H1 (cell line): ENCODE results near the gene KLHL18. TPM values are rescaled to one million over a fixed set of nuclear protein-coding genes. Genes with fewer than 3 reads are reported as not detected.

Source experiments
- ASH2L ChIP-seq: fragments of 200-600, 300-600 bp; sonication (generic); IDR thresholded peaks from one replicate; pipeline ENCODE4 v1.7.1; 2017; ENCODE audit warnings: low read length
- BACH1 ChIP-seq: IDR thresholded peaks from 2 replicates; pipeline ENCODE4 v1.6.1; 2012; ENCODE audit warnings: low read length, improper control_type of control experiment
- CHD2 ChIP-seq: IDR thresholded peaks from 2 replicates; pipeline ENCODE4 v1.6.1; 2012; ENCODE audit warnings: low read length, improper control_type of control experiment
- CTBP2 ChIP-seq: IDR thresholded peaks from 2 replicates; pipeline ENCODE4 v1.7.0; 2011; ENCODE audit warnings: borderline replicate concordance, mild to moderate bottlenecking, moderate library complexity, mixed read lengths, low read length; ENCODE audit not compliant: insufficient read depth, insufficient read length
- HDAC2 ChIP-seq, 2 experiments: fragments of 300-600 bp in 1 of 2; sonication (generic) in 1 of 2; IDR thresholded peaks; 2 replicates each; pipeline ENCODE4 v1.6.1; 2011 to 2012; ENCODE audit warnings: low read depth in 2 of 2, low read length in 2 of 2, mild to moderate bottlenecking in 2 of 2, moderate library complexity in 2 of 2, borderline replicate concordance in 1 of 2, inconsistent platforms in 1 of 2
- JUND ChIP-seq: IDR thresholded peaks from 2 replicates; pipeline ENCODE4 v1.6.1; 2011; ENCODE audit warnings: mild to moderate bottlenecking, improper control_type of control experiment, low read length
- KDM4A ChIP-seq: IDR thresholded peaks from one replicate; pipeline ENCODE4 v1.7.1; 2012; ENCODE audit warnings: low read depth, mild to moderate bottlenecking, moderate library complexity, low read length, inconsistent platforms; ENCODE audit not compliant: severe bottlenecking
- NANOG ChIP-seq: IDR thresholded peaks from 2 replicates; pipeline ENCODE4 v1.6.1; 2011; ENCODE audit warnings: low read length, low read depth, mild to moderate bottlenecking, inconsistent platforms; ENCODE audit not compliant: insufficient read depth, poor library complexity, severe bottlenecking
- POLR2A ChIP-seq, 2 experiments: IDR thresholded peaks; 1 replicate in 1 of 2; 2 replicates in 1 of 2; pipeline ENCODE4 v1.6.1; 2011; ENCODE audit warnings: low read depth in 2 of 2, low read length in 2 of 2, mild to moderate bottlenecking in 2 of 2; ENCODE audit errors: control extremely low read depth in 1 of 2
- RBBP5 ChIP-seq: IDR thresholded peaks from 2 replicates; pipeline ENCODE4 v1.7.1; 2012; ENCODE audit warnings: low read depth, mild to moderate bottlenecking, inconsistent platforms, low read length, moderate library complexity, borderline replicate concordance
- SIRT6 ChIP-seq: IDR thresholded peaks from one replicate; pipeline ENCODE4 v1.7.1; 2012; ENCODE audit warnings: low read length, inconsistent platforms
- SP1 ChIP-seq: IDR thresholded peaks from 2 replicates; pipeline ENCODE4 v1.6.1; 2011; ENCODE audit warnings: low read depth, low read length
- SP4 ChIP-seq: IDR thresholded peaks from 2 replicates; pipeline ENCODE4 v1.6.1; 2012; ENCODE audit warnings: low read length, inconsistent platforms
- TBP ChIP-seq: IDR thresholded peaks from 2 replicates; pipeline ENCODE4 v1.6.1; 2011; ENCODE audit warnings: low read depth, low read length, improper control_type of control experiment
- polyA plus RNA-seq, 7 experiments: library from polyadenylated mRNA; depleted of rRNA in 3 of 7; stranded (reverse) in 5 of 7; unstranded in 2 of 7; fragments of >200 nt in 5 of 7; fragments of 200-250 nt in 2 of 7; gene quantifications; 1 replicate in 5 of 7; 2 replicates in 1 of 7; 4 replicates in 1 of 7; pipeline versions ENCODE4 v1.2.1 to v1.2.3, GENCODE V29; 2011 to 2013; ENCODE audit warnings: missing spikeins in 2 of 7, mixed read lengths in 2 of 7
- total RNA-seq: library from RNA; stranded (reverse); fragmentation: NEBNext Ultra II Directional; extraction: Animal tissue kit (Norgen Biotek cat#: 25700); gene quantifications from 2 replicates; pipeline ENCODE4 v1.2.1, GENCODE V29; 2021
- TF ChIP-seq, protein P1 (sequence below): IDR thresholded peaks from 2 replicates; pipeline ENCODE4 v1.6.1; 2012; ENCODE audit warnings: inconsistent platforms
- TF ChIP-seq, protein P2 (sequence below): IDR thresholded peaks from 2 replicates; pipeline ENCODE4 v1.6.1; 2012; ENCODE audit warnings: low read length, inconsistent platforms
- TF ChIP-seq, protein P3 (sequence below), 3 experiments: IDR thresholded peaks; 1 replicate in 2 of 3; 2 replicates in 1 of 3; pipeline versions ENCODE4 v1.5.1 to v1.6.1; 2011; ENCODE audit warnings: low read length in 3 of 3, mild to moderate bottlenecking in 3 of 3, inconsistent platforms in 2 of 3, low read depth in 1 of 3, moderate library complexity in 1 of 3; ENCODE audit not compliant: insufficient read depth in 1 of 3; ENCODE audit errors: control extremely low read depth in 1 of 3
- TF ChIP-seq, protein P4 (sequence below): IDR thresholded peaks from 2 replicates; pipeline ENCODE4 v1.6.1; 2011; ENCODE audit warnings: low read depth, mild to moderate bottlenecking, low read length; ENCODE audit not compliant: insufficient read depth

The KLHL18 gene
- total and polyA plus RNA-seq, 2 of the 8 experiments (the other 6 are each of a cell fraction or from before 2014, with no cell fraction given), result 19.9 to 31.7 TPM

DNA sequence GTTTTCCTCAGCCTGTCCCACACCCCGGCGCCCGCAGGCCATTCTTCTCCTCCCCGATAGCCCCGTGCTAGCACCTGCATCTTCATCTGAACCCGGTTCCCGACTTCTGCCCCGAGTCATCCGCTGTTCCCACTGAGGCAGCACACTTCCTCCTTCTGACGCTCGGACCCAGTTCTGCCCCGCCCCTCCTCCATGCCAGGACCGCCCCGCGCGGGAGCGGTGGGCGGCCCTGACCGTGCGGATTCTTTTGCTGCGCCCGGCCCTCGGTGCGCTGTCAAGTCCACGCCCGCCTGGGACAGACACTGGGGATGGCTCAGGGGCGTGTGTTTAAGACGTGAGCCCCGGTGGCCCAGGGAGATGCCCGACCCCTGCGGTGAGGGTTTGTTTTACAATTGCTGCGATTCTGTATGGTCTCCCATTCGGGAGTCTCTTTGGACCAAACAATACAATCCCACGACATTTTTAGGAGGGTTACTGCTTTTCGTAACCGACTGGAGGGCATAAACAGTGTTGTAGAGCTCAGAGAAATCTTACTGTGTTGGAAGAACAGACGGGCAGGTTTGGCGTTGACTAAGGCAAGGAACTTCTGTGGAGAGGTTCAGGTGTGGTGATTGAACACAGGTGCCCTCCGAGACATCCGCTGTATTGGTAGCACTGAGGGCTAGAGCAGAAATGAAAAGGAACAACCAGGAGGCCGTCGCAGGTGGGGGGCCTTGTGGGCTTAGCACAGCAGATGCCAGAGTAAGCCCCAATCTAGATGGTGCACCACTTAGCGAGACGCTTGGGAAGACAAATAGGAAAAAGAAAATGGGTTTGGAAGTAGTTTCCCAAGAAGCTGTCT is 98.8 kb downstream of the KLHL18 start (continued):
- TF ChIP-seq, protein P1, sequence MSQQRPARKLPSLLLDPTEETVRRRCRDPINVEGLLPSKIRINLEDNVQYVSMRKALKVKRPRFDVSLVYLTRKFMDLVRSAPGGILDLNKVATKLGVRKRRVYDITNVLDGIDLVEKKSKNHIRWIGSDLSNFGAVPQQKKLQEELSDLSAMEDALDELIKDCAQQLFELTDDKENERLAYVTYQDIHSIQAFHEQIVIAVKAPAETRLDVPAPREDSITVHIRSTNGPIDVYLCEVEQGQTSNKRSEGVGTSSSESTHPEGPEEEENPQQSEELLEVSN, result no peak
- TF ChIP-seq RBBP5 (no peak), BACH1 (peak; percentile 39; the same call in 1 of the 2 replicates), ASH2L (peak; percentile 13), SP1 (no peak), CTBP2 (no peak), POLR2A (IDR thresholded peaks at IDR 0.05; ENCODE audit: control extremely low read depth in 1 of 2, low read depth in 2 of 2, low read length in 2 of 2) (peak in 1 of 2 experiments; percentile 6; a peak in 1 of 3 replicates), KDM4A (no peak), CHD2 (no peak), SIRT6 (no peak), JUND (no peak), NANOG (no peak), TBP (0 out of 2 replicates have a peak, but pooled peaks have one; percentile 36), HDAC2 (IDR thresholded peaks at IDR 0.05; ENCODE audit: borderline replicate concordance in 1 of 2, low read depth in 2 of 2, low read length in 2 of 2) (0 out of 4 replicates have a peak, but pooled peaks of 1 of the 2 experiments have one; percentile 84), SP4 (peak; percentile 71; the same call in 1 of the 2 replicates)
- TF ChIP-seq, protein P2, sequence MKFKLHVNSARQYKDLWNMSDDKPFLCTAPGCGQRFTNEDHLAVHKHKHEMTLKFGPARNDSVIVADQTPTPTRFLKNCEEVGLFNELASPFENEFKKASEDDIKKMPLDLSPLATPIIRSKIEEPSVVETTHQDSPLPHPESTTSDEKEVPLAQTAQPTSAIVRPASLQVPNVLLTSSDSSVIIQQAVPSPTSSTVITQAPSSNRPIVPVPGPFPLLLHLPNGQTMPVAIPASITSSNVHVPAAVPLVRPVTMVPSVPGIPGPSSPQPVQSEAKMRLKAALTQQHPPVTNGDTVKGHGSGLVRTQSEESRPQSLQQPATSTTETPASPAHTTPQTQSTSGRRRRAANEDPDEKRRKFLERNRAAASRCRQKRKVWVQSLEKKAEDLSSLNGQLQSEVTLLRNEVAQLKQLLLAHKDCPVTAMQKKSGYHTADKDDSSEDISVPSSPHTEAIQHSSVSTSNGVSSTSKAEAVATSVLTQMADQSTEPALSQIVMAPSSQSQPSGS, result no peak
- TF ChIP-seq, protein P3, sequence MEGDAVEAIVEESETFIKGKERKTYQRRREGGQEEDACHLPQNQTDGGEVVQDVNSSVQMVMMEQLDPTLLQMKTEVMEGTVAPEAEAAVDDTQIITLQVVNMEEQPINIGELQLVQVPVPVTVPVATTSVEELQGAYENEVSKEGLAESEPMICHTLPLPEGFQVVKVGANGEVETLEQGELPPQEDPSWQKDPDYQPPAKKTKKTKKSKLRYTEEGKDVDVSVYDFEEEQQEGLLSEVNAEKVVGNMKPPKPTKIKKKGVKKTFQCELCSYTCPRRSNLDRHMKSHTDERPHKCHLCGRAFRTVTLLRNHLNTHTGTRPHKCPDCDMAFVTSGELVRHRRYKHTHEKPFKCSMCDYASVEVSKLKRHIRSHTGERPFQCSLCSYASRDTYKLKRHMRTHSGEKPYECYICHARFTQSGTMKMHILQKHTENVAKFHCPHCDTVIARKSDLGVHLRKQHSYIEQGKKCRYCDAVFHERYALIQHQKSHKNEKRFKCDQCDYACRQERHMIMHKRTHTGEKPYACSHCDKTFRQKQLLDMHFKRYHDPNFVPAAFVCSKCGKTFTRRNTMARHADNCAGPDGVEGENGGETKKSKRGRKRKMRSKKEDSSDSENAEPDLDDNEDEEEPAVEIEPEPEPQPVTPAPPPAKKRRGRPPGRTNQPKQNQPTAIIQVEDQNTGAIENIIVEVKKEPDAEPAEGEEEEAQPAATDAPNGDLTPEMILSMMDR (IDR thresholded peaks at IDR 0.05; ENCODE audit: control extremely low read depth in 1 of 3, insufficient read depth in 1 of 3, low read depth in 1 of 3, low read length in 3 of 3), result peak in 1 of 3 experiments; percentile 3; a peak in 1 of 4 replicates
- TF ChIP-seq, protein P4, sequence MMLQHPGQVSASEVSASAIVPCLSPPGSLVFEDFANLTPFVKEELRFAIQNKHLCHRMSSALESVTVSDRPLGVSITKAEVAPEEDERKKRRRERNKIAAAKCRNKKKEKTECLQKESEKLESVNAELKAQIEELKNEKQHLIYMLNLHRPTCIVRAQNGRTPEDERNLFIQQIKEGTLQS, result no peak
